BJ (cell line): ENCODE measurements around the gene ELK4. TPM values are rescaled to one million over a fixed set of nuclear protein-coding genes. Genes with fewer than 3 reads are reported as not detected.

Experiments
- CTCF ChIA-PET: fragments of 350-600 bp; formaldehyde crosslinking; extraction: SDS; loops from one replicate; lab custom pipeline; 2021; ENCODE audit warnings: antibody characterized with exemption, inconsistent platforms; lab: Yijun Ruan, JAX
- POLR2A ChIA-PET: fragments of 300-600 bp; sonication (Branson Sonifier 250); formaldehyde crosslinking; extraction: SDS; loops from one replicate; lab custom pipeline; 2021; ENCODE audit warnings: antibody characterized with exemption; lab: Charles Lee
- DNase-seq: peaks from one replicate; pipeline ENCODE4 v3.0.0-alpha.2; 2011; ENCODE audit warnings: low read depth
- H3K27me3 ChIP-seq: 2 replicates; pipeline ENCODE4 v1.6.0; 2011; ENCODE audit warnings: low read length; ENCODE audit not compliant: control insufficient read depth, insufficient read depth
- H3K36me3 ChIP-seq: 2 replicates; pipeline ENCODE4 v1.5.1; 2011; ENCODE audit warnings: low read length; ENCODE audit not compliant: control insufficient read depth, insufficient read depth
- H3K4me3 ChIP-seq: 2 replicates; pipeline ENCODE4 v1.5.1; 2011; ENCODE audit warnings: low read depth, mild to moderate bottlenecking, control low read depth, low read length
- polyA plus RNA-seq: library from polyadenylated mRNA; depleted of rRNA; stranded (reverse); fragments of >200 nt; gene quantifications from 2 replicates; pipeline ENCODE4 v1.2.3, GENCODE V29; 2011
- TF ChIP-seq, protein P1 (sequence below): IDR thresholded peaks from 2 replicates; pipeline ENCODE4 v1.5.1; 2011; ENCODE audit warnings: low read depth, mild to moderate bottlenecking, control low read depth, inconsistent platforms, low read length, moderate library complexity; ENCODE audit not compliant: insufficient read depth

Gene ELK4
- polyA plus RNA-seq, 1 experiment, result 3.4 TPM

DNA sequence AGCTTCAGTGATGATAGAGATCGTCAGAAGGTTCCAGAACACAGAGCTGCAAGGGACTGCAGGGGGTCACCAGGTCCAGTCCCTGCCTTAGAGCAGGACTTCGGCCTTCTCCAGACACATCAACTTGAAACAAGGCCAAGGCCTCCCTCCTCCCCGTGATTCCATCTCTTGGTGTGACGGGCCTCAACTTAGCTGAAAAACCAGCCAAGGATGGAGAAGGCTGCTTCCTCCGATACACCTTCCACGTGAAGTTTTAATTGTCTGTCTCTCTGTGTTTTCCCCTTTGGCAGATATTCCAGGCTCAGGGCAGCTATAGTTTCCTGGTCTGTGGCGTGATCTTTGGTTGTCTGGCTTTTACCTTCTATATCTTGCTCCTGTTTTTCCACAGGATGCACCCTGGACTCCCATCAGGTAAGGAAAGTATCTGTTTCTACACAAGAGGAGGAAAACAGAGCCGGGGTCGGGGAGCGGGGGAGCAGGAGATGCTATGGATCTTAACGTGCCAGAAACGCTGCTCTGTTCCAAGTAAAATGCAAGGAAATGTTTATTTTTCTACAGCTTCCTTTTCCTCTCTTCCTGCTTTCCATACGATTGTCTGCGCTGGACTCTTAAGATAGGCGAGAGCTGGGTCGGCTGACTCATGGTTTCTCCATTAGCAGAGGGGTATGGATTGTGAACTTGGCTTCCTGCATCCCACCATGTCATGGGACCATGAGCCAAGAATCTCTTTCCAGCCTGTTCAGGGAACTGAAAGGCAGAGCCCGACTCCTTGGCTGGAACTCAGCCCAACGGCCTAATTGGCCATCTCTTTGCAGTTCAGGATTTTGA, 32.8 kb downstream of the ELK4 start:
- ChIA-PET POLR2A (no interaction called here), CTCF (interaction anchor here (1.1 to 2.1 kb wide), 4 partner anchors 11 to 116 kb away, joined by 3 to 9 read pairs (median 6); no protein-coding TSS in a partner anchor)
- TF ChIP-seq, protein P1, sequence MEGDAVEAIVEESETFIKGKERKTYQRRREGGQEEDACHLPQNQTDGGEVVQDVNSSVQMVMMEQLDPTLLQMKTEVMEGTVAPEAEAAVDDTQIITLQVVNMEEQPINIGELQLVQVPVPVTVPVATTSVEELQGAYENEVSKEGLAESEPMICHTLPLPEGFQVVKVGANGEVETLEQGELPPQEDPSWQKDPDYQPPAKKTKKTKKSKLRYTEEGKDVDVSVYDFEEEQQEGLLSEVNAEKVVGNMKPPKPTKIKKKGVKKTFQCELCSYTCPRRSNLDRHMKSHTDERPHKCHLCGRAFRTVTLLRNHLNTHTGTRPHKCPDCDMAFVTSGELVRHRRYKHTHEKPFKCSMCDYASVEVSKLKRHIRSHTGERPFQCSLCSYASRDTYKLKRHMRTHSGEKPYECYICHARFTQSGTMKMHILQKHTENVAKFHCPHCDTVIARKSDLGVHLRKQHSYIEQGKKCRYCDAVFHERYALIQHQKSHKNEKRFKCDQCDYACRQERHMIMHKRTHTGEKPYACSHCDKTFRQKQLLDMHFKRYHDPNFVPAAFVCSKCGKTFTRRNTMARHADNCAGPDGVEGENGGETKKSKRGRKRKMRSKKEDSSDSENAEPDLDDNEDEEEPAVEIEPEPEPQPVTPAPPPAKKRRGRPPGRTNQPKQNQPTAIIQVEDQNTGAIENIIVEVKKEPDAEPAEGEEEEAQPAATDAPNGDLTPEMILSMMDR, result no peak
- DNase-seq, result no peak
- Histone ChIP-seq H3K4me3 (no peak overlapping the region), H3K27me3 (no peaks in the 10 kb centered on the region), H3K36me3 (peaks cover 1% of the 10 kb centered on the region; the same call in 1 of the 2 replicates)

GRCh38 chr1:205597691-205598314, 34.0 kb downstream of the ELK4 start:
- POLR2A ChIA-PET, result no interaction called here
- DNase-seq, result no peak
- Histone ChIP-seq H3K4me3 (no peak overlapping the region), H3K36me3 (peaks cover 1% of the 10 kb centered on the region; the same call in 1 of the 2 replicates), H3K27me3 (no peaks in the 10 kb centered on the region)
- TF ChIP-seq, protein P1, result no peak
- CTCF ChIA-PET, result interaction anchor here (0.9 to 2.1 kb wide), 4 partner anchors 9 to 195 kb away, joined by 3 to 9 read pairs (median 4); no protein-coding TSS in a partner anchor

- ChIA-PET POLR2A (no interaction called here), CTCF (interaction anchor here (1.4 to 10.1 kb wide), 2 partner anchors 35 to 61 kb away, joined by 5 to 426 read pairs; partner anchors contain the start of gene ELK4)
- Histone ChIP-seq H3K36me3 (peaks cover 1% of the 10 kb centered on the region; the same call in 1 of the 2 replicates), H3K4me3 (no peak overlapping the region), H3K27me3 (no peaks in the 10 kb centered on the region)
- TF ChIP-seq, protein P1, result no peak
- DNase-seq, result no peak
These were observed 34.9 kb downstream of the ELK4 start for GRCh38 chr1:205596876-205597275.

DNA sequence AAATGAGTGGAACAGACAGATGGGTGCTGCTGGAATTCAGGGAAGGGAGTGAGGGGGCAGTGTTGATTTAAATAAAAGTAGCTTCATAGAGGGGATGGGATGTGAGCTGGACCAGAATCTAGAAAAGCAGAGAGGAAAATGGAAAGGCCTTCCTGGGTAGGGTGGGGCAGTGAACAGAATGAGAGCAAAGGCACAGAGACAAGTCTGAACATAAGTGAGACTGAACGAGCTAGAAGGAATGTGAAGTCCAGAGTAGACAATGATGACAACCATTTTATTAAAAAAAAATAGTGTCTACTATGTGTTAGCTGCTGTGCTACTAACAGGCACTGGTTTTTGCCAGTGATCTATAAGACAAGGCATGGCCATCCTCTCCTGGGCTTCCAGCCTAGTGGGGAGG, 36.0 kb downstream of the ELK4 start:
- Histone ChIP-seq H3K4me3 (no peak overlapping the region), H3K27me3 (no peaks in the 10 kb centered on the region), H3K36me3 (peaks cover 1% of the 10 kb centered on the region; the same call in 1 of the 2 replicates)
- POLR2A ChIA-PET, result no interaction called here
- CTCF ChIA-PET, result interaction anchor here (0.5 to 10.1 kb wide), 6 partner anchors 13 to 382 kb away, joined by 3 to 426 read pairs (median 3); partner anchors contain the start of gene ELK4
- DNase-seq, result no peak
- TF ChIP-seq, protein P1, result no peak

DNA sequence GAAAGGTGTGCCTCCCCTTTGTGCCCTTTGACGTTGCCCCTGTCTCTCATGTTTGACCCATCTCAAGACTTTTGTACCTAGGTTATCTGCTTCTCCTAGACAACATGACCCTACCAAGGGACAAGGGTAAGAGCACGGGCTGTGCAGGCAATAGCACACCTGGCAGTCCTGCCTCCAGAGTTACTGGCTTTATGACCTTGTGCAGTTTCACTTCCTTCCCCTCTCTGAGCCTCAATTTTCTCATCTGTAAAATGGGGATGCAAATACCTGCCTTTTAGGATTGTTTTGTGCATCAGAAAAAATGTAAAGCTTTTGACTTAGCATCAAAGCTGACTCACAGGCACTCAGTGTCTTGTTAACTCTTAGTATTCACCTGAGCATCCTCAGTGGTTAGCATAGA, 36.4 kb downstream of the ELK4 start:
- ChIA-PET CTCF (interaction anchor here (0.5 to 10.1 kb wide), 6 partner anchors 13 to 382 kb away, joined by 3 to 426 read pairs (median 3); partner anchors contain the start of gene ELK4), POLR2A (no interaction called here)
- peaks cover 1% of the 10 kb centered on the region; the same call in 1 of the 2 replicates for H3K36me3 ChIP-seq
- TF ChIP-seq, protein P1, result no peak
- no peak overlapping the region for H3K4me3 ChIP-seq
- no peaks in the 10 kb centered on the region for H3K27me3 ChIP-seq
- DNase-seq, result no peak
